Fibroblast of mammary gland (primary cell): Measurements from ENCODE around the gene NEGR1.

Experiments used
- DNase-seq: peaks from one replicate; pipeline ENCODE4 v3.0.0-alpha.2; 2010; ENCODE audit warnings: low read depth
- H3K4me3 ChIP-seq: 2 replicates; pipeline ENCODE4 v1.5.1; 2011; ENCODE audit warnings: low read depth, mild to moderate bottlenecking, low read length, moderate library complexity; ENCODE audit not compliant: control insufficient read depth
- TF ChIP-seq, protein P1 (sequence below): conservative IDR thresholded peaks from 2 replicates; pipeline ENCODE4 v1.5.1; 2011; ENCODE audit warnings: low read depth, low read length, inconsistent platforms; ENCODE audit not compliant: control insufficient read depth, insufficient read depth

Gene NEGR1

DNA sequence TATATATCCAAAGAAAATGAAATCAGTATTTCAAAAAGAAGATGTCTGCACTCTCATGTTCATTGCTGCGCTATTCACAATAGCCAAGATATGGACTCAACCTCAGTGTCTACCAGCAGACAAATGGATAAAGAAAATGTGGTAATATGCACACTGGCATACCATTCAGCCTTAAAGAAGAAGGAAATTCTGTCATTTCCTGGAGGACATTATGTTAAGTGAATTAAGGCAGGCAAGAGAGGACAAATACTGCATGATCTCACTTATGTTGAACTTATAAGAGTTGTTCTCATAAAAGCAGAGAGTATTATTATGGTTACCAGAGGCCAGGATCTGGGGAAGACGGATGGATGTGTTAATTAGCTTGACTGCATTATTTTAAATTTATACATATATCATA lies 115.9 kb downstream of the NEGR1 start:
- TF ChIP-seq, protein P1, sequence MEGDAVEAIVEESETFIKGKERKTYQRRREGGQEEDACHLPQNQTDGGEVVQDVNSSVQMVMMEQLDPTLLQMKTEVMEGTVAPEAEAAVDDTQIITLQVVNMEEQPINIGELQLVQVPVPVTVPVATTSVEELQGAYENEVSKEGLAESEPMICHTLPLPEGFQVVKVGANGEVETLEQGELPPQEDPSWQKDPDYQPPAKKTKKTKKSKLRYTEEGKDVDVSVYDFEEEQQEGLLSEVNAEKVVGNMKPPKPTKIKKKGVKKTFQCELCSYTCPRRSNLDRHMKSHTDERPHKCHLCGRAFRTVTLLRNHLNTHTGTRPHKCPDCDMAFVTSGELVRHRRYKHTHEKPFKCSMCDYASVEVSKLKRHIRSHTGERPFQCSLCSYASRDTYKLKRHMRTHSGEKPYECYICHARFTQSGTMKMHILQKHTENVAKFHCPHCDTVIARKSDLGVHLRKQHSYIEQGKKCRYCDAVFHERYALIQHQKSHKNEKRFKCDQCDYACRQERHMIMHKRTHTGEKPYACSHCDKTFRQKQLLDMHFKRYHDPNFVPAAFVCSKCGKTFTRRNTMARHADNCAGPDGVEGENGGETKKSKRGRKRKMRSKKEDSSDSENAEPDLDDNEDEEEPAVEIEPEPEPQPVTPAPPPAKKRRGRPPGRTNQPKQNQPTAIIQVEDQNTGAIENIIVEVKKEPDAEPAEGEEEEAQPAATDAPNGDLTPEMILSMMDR, result no peak
- no peak for DNase-seq
- no peak overlapping the region for H3K4me3 ChIP-seq

DNA sequence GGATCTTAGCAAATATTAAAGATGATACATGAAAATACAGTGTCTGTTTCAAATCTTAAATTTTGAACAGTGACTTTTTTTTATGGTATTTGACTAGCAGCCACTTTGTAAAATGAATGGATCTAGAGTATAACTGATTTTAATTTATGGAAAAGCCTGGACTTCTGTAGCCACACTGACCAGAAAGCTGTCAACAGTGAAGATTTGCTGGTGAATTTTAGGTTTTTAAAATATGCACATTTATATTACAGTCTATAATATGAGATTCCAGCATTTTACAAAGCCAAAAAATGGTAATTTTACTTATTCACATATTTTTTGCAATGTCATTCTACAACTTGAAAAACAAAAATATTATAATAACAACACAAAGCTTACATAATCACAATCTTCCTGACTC lies 131.8 kb downstream of the NEGR1 start:
- DNase-seq, result no peak
- TF ChIP-seq, protein P1, result no peak
- no peak overlapping the region for H3K4me3 ChIP-seq

DNA sequence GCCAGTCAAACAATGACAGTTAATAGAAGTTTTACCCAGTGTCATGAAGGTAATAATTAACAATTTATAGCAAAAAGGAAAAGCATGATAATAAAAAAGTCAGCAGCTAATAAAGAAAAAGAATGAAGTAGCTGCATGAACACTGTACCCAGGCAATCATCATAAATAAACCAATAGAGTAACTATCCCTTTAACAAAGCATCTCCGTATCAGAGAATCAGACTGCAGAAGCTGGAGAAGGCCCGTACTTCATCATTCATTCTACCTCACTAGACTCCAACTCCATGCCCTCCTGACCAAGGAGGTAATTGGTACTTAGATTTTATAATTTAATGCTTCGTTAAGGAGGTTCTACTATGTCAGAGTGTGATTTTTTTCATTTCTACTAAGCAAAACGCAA lies 140.5 kb downstream of the NEGR1 start:
- DNase-seq, result no peak
- TF ChIP-seq, protein P1, result no peak
- H3K4me3 ChIP-seq, result no peak overlapping the region

DNA sequence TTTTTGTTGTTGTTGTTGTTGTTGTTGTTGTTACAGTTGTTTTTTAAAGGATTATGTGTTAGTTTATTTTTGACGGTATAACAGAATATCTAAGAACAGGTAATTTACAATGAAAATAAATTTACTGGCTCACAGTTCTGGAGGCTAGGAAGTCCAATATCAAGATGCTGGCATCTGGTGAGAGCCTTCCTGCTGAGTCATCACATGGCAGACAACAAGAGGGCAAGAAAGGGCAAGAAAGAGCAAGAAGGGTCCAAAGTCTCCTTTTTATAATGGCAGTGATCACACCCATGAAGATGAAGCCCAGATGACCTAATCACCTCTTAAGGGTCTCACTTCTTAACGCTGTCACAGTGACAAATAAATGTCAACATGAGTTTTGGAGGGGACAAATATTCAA lies 142.1 kb downstream of the NEGR1 start:
- peak; percentile 1 for DNase-seq
- no peak overlapping the region for H3K4me3 ChIP-seq
- TF ChIP-seq, protein P1, result no peak

DNA sequence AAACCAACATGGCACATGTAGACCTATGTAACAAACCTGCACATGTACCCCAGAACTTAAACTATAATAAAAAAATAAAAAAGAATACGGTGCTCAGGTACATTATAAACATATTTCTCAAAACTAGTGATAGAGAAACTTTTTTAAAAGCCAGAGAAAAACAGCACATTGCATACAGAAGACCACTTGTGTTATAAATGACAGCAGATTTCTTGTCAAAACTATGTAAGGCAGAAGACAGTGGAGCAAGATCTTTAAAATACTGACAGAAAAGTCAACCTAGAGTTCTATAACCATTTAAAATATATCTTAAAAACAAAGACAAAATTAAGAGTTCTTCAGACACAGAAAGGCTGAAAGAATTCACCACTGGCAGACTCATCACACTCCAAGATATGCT lies 144.7 kb downstream of the NEGR1 start:
- no peak overlapping the region for H3K4me3 ChIP-seq

DNA sequence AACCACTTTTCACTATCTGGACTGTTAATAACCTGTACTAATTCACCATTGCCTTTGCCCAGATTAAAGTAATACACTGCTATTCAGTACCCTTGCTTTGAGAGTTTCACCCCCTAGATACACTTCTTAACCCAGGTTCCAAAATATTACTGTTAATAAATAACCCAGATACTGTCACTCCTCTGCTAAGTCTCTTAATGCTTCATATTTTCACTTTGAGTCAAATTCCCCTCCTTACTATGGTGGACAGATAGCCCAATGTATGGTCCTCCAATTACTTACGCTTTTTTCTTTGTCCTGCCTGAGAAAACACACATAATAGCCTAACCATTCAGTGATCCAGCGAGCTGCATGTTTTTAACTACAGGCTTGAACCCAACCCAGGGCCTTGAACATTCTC lies 152.5 kb downstream of the NEGR1 start:
- no peak overlapping the region for H3K4me3 ChIP-seq
- no peak for DNase-seq
- TF ChIP-seq, protein P1, result no peak

More for the DNA sequence above, 144.7 kb downstream of the NEGR1 start:
- peak; percentile 10 for DNase-seq
- TF ChIP-seq, protein P1, result no peak
